Keratinocyte (primary cell): ENCODE results near the gene CD180. TPM values are rescaled to one million over a fixed set of nuclear protein-coding genes. Genes with fewer than 3 reads are reported as not detected.

Source experiments
- DNase-seq: peaks from one replicate; pipeline ENCODE4 v3.0.0-alpha.2; 2011; ENCODE audit warnings: low read depth, missing footprints, low spot score
- FAIRE-seq: peaks from 2 replicates; lab custom pipeline; 2011; peaks lifted over from hg19 to GRCh38; lab: Jason Lieb, UNC
- H2AFZ ChIP-seq: 2 replicates; pipeline ENCODE4 v1.6.0; 2012; ENCODE audit warnings: low read length, control low read depth, inconsistent platforms; ENCODE audit not compliant: control insufficient read depth
- H3K27ac ChIP-seq: 2 replicates; pipeline ENCODE4 v1.5.1; 2011; ENCODE audit warnings: low read length; ENCODE audit not compliant: control insufficient read depth, insufficient read depth
- H3K27me3 ChIP-seq: 3 replicates; pipeline ENCODE4 v1.6.0; 2011; ENCODE audit warnings: low read length; ENCODE audit not compliant: control insufficient read depth, insufficient read depth; ENCODE audit errors: extremely low read depth
- H3K36me3 ChIP-seq, 2 experiments: 2 replicates in 1 of 2; 3 replicates in 1 of 2; pipeline ENCODE4 v1.5.1; 2011; ENCODE audit warnings: low read length in 2 of 2, mild to moderate bottlenecking in 1 of 2; ENCODE audit not compliant: control insufficient read depth in 2 of 2, insufficient read depth in 2 of 2; ENCODE audit errors: extremely low read depth in 1 of 2
- H3K4me1 ChIP-seq: 3 replicates; pipeline ENCODE4 v1.5.1; 2011; ENCODE audit warnings: low read length; ENCODE audit not compliant: control insufficient read depth, insufficient read depth; ENCODE audit errors: extremely low read depth
- H3K4me2 ChIP-seq: 3 replicates; pipeline ENCODE4 v1.6.0; 2011; ENCODE audit warnings: low read depth, low read length; ENCODE audit not compliant: control insufficient read depth, insufficient read depth; ENCODE audit errors: extremely low read depth
- H3K4me3 ChIP-seq, 3 experiments: fragments of 200-600 bp in 1 of 3; sonication (generic) in 1 of 3; 2 replicates in 2 of 3; 3 replicates in 1 of 3; pipeline ENCODE4 v1.5.1; 2011 to 2016; ENCODE audit warnings: low read length in 3 of 3, mild to moderate bottlenecking in 3 of 3, control low read depth in 2 of 3, inconsistent platforms in 1 of 3, low read depth in 1 of 3, mixed read lengths in 1 of 3, mixed run types in 1 of 3, moderate library complexity in 1 of 3; ENCODE audit not compliant: control insufficient read depth in 2 of 3, insufficient read depth in 2 of 3; ENCODE audit errors: extremely low read depth in 1 of 3
- H3K79me2 ChIP-seq: 2 replicates; pipeline ENCODE4 v1.6.0; 2012; ENCODE audit warnings: low read length; ENCODE audit not compliant: control insufficient read depth, insufficient read depth
- H3K9ac ChIP-seq: 3 replicates; pipeline ENCODE4 v1.6.0; 2011; ENCODE audit warnings: low read length; ENCODE audit not compliant: control insufficient read depth, insufficient read depth; ENCODE audit errors: extremely low read depth
- H3K9me1 ChIP-seq: 3 replicates; pipeline ENCODE4 v1.6.0; 2011; ENCODE audit warnings: low read length; ENCODE audit not compliant: control insufficient read depth, insufficient read depth; ENCODE audit errors: extremely low read depth
- H3K9me3 ChIP-seq: 2 replicates; pipeline ENCODE4 v1.5.1; 2012; ENCODE audit warnings: low read depth, low read length; ENCODE audit not compliant: control insufficient read depth
- H4K20me1 ChIP-seq: 3 replicates; pipeline ENCODE4 v1.6.0; 2011; ENCODE audit warnings: low read length; ENCODE audit not compliant: control insufficient read depth, insufficient read depth; ENCODE audit errors: extremely low read depth
- EZH2 ChIP-seq: IDR thresholded peaks from one replicate; pipeline ENCODE4 v1.6.1; 2012; ENCODE audit warnings: inconsistent platforms, mild to moderate bottlenecking, low read length, moderate library complexity
- dilution Hi-C: fragments of 300-500 bp; cut with MboI; formaldehyde crosslinking; loops from one replicate; pipeline ENCODE4 v1.7.0; 2020; ENCODE audit warnings: low sequenced_read_pairs; ENCODE audit not compliant: extremely low pct_ligation_motif_present
- polyA plus RNA-seq, 5 experiments: library from polyadenylated mRNA; depleted of rRNA in 3 of 5; stranded (reverse) in 3 of 5; stranded (forward) in 1 of 5; unstranded in 1 of 5; fragments of >200 nt; gene quantifications; 1 replicate in 1 of 5; 2 replicates in 3 of 5; 3 replicates in 1 of 5; pipeline versions ENCODE4 v1.2.1 to v1.2.3, GENCODE V29; 2011 to 2012; ENCODE audit warnings: missing spikeins in 2 of 5, low read depth in 1 of 5, low replicate concordance in 1 of 5
- TF ChIP-seq, protein P1 (sequence below), 3 experiments: IDR thresholded peaks in 1 of 3; conservative IDR thresholded peaks in 1 of 3; optimal IDR thresholded peaks in 1 of 3; 2 replicates in 2 of 3; 3 replicates in 1 of 3; pipeline versions ENCODE3 to v1.5.1; 2011; ENCODE audit warnings: low read length in 3 of 3, mild to moderate bottlenecking in 3 of 3, moderate library complexity in 2 of 3, control low read depth in 1 of 3, inconsistent platforms in 1 of 3; ENCODE audit not compliant: insufficient read depth in 2 of 3; ENCODE audit errors: extremely low read depth in 1 of 3

Gene CD180
- polyA plus RNA-seq, 1 donor (not counting 4 experiments of a cell fraction or from before 2014, with no cell fraction given), result not detected

DNA sequence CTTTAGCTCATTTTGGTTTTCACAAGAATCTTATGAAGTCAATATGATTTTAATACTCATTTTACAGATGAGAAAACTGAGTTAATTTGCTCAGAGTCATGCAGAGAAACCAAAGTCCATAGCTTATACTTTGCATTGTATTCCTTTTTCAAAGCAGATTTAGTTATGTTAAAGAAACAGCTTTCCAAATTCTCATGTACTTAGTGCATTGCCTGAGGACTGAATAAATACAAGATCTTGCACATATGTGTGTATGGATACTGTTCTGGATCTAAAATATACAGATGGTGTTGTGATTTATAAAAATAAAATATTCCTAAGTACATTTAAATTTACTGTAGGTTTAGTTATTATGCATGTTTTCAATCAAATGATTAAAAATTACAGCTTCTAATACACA lies 43.5 kb upstream of the CD180 start:
- H3K27me3 ChIP-seq, result no peaks in the 10 kb centered on the region
- H3K9ac ChIP-seq, result no peak overlapping the region
- no peak for TF ChIP-seq EZH2
- TF ChIP-seq, protein P1, sequence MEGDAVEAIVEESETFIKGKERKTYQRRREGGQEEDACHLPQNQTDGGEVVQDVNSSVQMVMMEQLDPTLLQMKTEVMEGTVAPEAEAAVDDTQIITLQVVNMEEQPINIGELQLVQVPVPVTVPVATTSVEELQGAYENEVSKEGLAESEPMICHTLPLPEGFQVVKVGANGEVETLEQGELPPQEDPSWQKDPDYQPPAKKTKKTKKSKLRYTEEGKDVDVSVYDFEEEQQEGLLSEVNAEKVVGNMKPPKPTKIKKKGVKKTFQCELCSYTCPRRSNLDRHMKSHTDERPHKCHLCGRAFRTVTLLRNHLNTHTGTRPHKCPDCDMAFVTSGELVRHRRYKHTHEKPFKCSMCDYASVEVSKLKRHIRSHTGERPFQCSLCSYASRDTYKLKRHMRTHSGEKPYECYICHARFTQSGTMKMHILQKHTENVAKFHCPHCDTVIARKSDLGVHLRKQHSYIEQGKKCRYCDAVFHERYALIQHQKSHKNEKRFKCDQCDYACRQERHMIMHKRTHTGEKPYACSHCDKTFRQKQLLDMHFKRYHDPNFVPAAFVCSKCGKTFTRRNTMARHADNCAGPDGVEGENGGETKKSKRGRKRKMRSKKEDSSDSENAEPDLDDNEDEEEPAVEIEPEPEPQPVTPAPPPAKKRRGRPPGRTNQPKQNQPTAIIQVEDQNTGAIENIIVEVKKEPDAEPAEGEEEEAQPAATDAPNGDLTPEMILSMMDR (optimal IDR thresholded peaks at IDR 0.05 in 1 of 3, IDR thresholded peaks at IDR 0.05 in 1 of 3, conservative IDR thresholded peaks at IDR 0.05 in 1 of 3; ENCODE audit: extremely low read depth in 1 of 3, insufficient read depth in 2 of 3, low read length in 3 of 3), result no peak
- DNase-seq (no peak), FAIRE-seq (no peak)
- H2AFZ ChIP-seq, result no peak overlapping the region
- H3K4me2 ChIP-seq, result no peak overlapping the region
- no peak overlapping the region for H3K4me3 ChIP-seq
- H3K9me3 ChIP-seq, result no peaks in the 10 kb centered on the region
- dilution Hi-C loops, result no loop called here
- no peaks in the 10 kb centered on the region for H3K79me2 ChIP-seq
- no peak overlapping the region for H3K27ac ChIP-seq
- H3K4me1 ChIP-seq, result peaks cover 4% of the 10 kb centered on the region
- no peaks in the 10 kb centered on the region for H4K20me1 ChIP-seq
- H3K9me1 ChIP-seq, result no peaks in the 10 kb centered on the region
- no peaks in the 10 kb centered on the region for H3K36me3 ChIP-seq

DNA sequence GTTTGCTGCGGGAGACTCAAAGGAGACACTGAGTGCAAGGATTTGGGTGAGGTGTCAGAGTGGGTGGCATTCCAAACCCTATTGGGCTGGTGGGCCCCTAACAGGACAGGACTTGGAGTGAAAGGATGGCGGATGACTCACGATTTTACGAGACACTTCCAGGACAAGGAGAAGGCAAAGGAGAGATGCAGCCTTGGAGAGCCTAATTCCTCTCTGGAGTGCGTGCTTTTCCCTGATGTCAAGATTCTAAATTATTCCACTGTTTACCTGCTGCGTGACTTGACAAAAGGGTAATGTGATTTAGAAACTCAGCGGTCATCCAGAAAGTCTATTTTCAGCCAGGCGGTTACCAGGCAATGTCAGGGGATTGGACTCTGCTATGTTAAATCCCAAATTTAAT lies 41.6 kb upstream of the CD180 start:
- H3K27me3 ChIP-seq, result no peaks in the 10 kb centered on the region
- H4K20me1 ChIP-seq, result no peaks in the 10 kb centered on the region
- no peaks in the 10 kb centered on the region for H3K79me2 ChIP-seq
- FAIRE-seq (no peak), DNase-seq (no peak)
- H3K4me1 ChIP-seq, result peaks cover 3% of the 10 kb centered on the region
- dilution Hi-C loops, result no loop called here
- TF ChIP-seq EZH2, result no peak
- TF ChIP-seq, protein P1 (optimal IDR thresholded peaks at IDR 0.05 in 1 of 3, IDR thresholded peaks at IDR 0.05 in 1 of 3, conservative IDR thresholded peaks at IDR 0.05 in 1 of 3; ENCODE audit: extremely low read depth in 1 of 3, insufficient read depth in 2 of 3, low read length in 3 of 3), result no peak
- no peak overlapping the region for H3K9ac ChIP-seq
- H3K4me3 ChIP-seq, result no peak overlapping the region
- H3K9me1 ChIP-seq, result no peaks in the 10 kb centered on the region
- no peaks in the 10 kb centered on the region for H3K9me3 ChIP-seq
- H3K4me2 ChIP-seq, result no peak overlapping the region
- H2AFZ ChIP-seq, result no peak overlapping the region
- no peak overlapping the region for H3K27ac ChIP-seq
- H3K36me3 ChIP-seq, result no peaks in the 10 kb centered on the region
